Keratinocyte (primary cell): ENCODE measurements around the gene ODAD2.

Experiments used
- CTCF ChIP-seq, 3 experiments: IDR thresholded peaks in 1 of 3; conservative IDR thresholded peaks in 1 of 3; optimal IDR thresholded peaks in 1 of 3; 2 replicates in 2 of 3; 3 replicates in 1 of 3; pipeline versions ENCODE3 to v1.5.1; 2011; ENCODE audit warnings: low read length in 3 of 3, mild to moderate bottlenecking in 3 of 3, moderate library complexity in 2 of 3, control low read depth in 1 of 3, inconsistent platforms in 1 of 3; ENCODE audit not compliant: insufficient read depth in 2 of 3; ENCODE audit errors: extremely low read depth in 1 of 3
- EZH2 ChIP-seq: IDR thresholded peaks from one replicate; pipeline ENCODE4 v1.6.1; 2012; ENCODE audit warnings: inconsistent platforms, mild to moderate bottlenecking, low read length, moderate library complexity

GRCh38 chr10:27771231-27771630 lies 227.6 kb downstream of the ODAD2 start:
- no peak for TF ChIP-seq EZH2
- no peak for TF ChIP-seq CTCF (optimal IDR thresholded peaks at IDR 0.05 in 1 of 3, IDR thresholded peaks at IDR 0.05 in 1 of 3, conservative IDR thresholded peaks at IDR 0.05 in 1 of 3; ENCODE audit: extremely low read depth in 1 of 3, insufficient read depth in 2 of 3, low read length in 3 of 3)
